Measurements from ENCODE around the gene ACSM3.

The ACSM3 gene

DNA sequence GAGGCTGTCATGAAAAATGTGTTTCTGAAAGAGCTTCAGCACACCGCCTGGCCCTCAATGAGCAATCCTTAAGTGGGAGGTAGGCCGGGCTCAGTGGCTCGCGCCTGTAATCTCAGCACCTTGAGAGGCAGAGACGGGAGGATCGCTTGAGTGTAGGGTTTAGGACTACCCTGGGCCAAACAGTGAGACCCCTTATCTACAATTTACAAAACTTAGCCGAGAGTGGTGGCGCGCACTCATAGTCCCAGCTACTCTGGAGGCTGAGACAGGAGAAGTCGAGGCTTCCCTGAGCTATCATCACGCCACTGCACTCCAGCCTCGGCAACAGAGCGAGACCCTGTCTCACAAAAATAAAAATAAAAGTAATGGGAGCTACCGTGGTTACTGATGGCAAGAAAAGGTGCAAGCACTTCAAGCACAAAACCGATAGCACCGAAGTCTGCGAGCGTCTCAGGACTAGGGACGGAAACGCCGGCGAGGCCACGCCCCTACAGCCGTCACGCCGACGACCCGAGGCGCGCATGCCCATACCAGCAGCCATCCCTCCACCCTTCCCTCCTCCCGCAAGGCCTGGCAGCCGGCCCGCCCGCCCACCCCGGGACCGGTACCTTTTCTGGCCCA lies 22.8 kb upstream of the ACSM3 start:
- Histone ChIP-seq H3K27me3 (ENCODE audit: control insufficient read depth in 1 of 2, insufficient read depth in 2 of 2, low read length in 2 of 2) (no peaks in the 10 kb centered on the region), H3K27ac (ENCODE audit: low read depth, low read length) (peak overlapping the region; percentile 96), H3K9ac (ENCODE audit: low read depth in 1 of 2, low read length in 2 of 2) (peak overlapping the region; percentile 77 to 100), H3K36me3 (ENCODE audit: control insufficient read depth in 1 of 2, insufficient read depth in 2 of 2, low read length in 2 of 2) (peaks cover 8 to 29% of the 10 kb centered on the region in 2 donors), H3K4me3 (ENCODE audit: low read depth in 1 of 2, low read length in 2 of 2) (peak overlapping the region; percentile 82 to 100), H3K9me3 (ENCODE audit: control insufficient read depth in 1 of 2, low read length in 2 of 2) (no peaks in the 10 kb centered on the region), H3K4me1 (ENCODE audit: control insufficient read depth in 1 of 2, insufficient read depth in 2 of 2, low read length in 2 of 2) (peaks cover 8 to 18% of the 10 kb centered on the region in 2 donors)

DNA sequence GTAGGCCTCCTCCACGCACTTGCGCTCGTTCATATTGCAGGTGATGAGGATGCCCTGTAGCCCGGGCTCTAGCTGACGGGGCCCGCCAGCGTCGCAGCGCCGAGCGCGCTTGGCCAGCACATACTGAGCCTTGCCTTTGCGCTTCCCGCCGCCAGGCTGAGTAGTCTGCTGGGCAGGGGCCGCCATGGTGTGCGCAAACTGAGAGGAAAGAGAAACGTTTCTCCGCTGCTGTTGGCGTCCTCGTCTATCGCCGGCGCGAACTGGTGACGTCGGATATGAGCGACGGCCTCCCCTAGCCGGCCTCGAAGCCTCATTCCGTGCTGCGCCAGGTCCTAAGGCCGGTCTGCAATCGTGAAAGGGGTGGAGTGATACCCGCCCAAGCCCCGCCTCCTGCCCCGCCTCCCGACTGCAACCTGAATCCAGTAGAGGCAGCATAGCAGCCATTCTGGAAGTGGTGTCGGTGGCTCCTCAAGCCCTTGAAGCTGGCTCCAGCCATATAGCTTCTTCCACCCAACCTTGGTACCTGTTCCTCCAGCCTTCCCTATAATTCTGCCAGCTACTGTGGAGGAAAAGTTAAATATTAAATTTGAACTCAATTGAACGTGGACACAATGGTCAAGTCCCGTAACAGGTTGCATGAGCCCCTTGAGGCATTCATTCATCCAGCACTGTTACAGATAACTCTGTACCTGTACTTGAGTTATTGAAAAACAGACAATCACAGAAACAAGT lies 22.1 kb upstream of the ACSM3 start, which contains the start of gene THUMPD1:
Gene THUMPD1 (minus strand): TSS at position 265 of the 732 bp plus-strand sequence. CDS start 79 bp downstream, at position 186.
- H3K4me1 ChIP-seq (ENCODE audit: control insufficient read depth in 1 of 2, insufficient read depth in 2 of 2, low read length in 2 of 2), result peaks cover 8 to 18% of the 10 kb centered on the region in 2 donors
- H3K9me3 ChIP-seq (ENCODE audit: control insufficient read depth in 1 of 2, low read length in 2 of 2), result no peaks in the 10 kb centered on the region
- peak within 1 kb of the TSS; percentile 77 to 100 for H3K9ac ChIP-seq (ENCODE audit: low read depth in 1 of 2, low read length in 2 of 2)
- peaks cover 5 to 22% of the 10 kb centered on the region in 2 donors for H3K36me3 ChIP-seq (ENCODE audit: control insufficient read depth in 1 of 2, insufficient read depth in 2 of 2, low read length in 2 of 2)
- H3K4me3 ChIP-seq (ENCODE audit: low read depth in 1 of 2, low read length in 2 of 2), result peak within 1 kb of the TSS; percentile 82 to 100
- H3K27me3 ChIP-seq (ENCODE audit: control insufficient read depth in 1 of 2, insufficient read depth in 2 of 2, low read length in 2 of 2), result no peaks in the 10 kb centered on the region
- peak within 1 kb of the TSS; percentile 96 for H3K27ac ChIP-seq (ENCODE audit: low read depth, low read length)

DNA sequence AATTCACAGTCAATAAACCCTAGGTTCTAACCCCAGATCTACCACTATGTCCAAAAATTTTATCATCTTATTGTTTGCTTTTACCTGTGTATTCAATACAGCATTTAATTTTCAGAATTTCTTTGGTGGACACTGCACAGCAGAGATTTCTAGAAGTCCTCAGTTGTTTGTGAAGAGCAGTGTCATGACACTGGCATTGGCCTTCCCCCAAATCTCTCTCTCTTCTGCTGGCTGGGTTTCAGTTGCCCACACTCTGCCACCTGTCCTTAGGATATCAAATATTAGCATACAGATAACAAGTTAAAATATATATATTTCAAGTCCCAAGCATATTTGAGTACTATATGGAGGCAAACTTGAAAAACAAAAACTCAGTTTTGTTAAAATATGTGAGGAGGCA lies 20.2 kb upstream of the ACSM3 start:
- Histone ChIP-seq H3K36me3 (ENCODE audit: control insufficient read depth in 1 of 2, insufficient read depth in 2 of 2, low read length in 2 of 2) (peaks cover 0 to 3% of the 10 kb centered on the region in 2 donors), H3K27ac (ENCODE audit: low read depth, low read length) (no peak overlapping the region), H3K4me1 (ENCODE audit: control insufficient read depth in 1 of 2, insufficient read depth in 2 of 2, low read length in 2 of 2) (peaks cover 8 to 18% of the 10 kb centered on the region in 2 donors), H3K4me3 (ENCODE audit: low read depth in 1 of 2, low read length in 2 of 2) (no peak overlapping the region), H3K27me3 (ENCODE audit: control insufficient read depth in 1 of 2, insufficient read depth in 2 of 2, low read length in 2 of 2) (no peaks in the 10 kb centered on the region), H3K9me3 (ENCODE audit: control insufficient read depth in 1 of 2, low read length in 2 of 2) (peaks cover 8 to 9% of the 10 kb centered on the region in 2 donors), H3K9ac (ENCODE audit: low read depth in 1 of 2, low read length in 2 of 2) (no peak overlapping the region)

DNA sequence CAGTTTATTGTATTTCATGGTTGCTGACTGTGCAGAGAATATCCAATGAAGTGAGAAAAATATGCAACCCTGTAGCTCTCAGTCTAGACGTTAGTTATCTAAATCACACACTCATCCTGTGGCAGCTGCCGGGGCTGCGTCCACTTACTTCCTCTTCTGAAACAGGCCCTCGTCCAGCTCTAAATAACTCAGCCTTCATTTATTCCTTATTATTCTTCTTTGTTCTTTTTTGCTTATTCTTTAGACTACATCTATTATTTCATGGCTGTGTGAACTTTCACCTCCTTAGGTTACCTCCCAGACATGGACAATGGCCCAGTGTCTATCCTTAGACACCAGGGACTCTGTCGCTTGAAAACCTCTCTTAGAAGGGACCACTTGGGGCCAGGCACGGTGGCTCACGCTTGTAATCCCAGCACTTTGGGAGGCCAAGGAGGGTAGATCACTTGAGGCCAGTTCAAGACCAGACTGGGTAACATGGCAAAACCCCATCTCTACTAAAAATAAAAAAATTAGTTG lies 18.8 kb upstream of the ACSM3 start:
- Histone ChIP-seq H3K27ac (ENCODE audit: low read depth, low read length) (no peak overlapping the region), H3K9ac (ENCODE audit: low read depth in 1 of 2, low read length in 2 of 2) (no peak overlapping the region), H3K27me3 (ENCODE audit: control insufficient read depth in 1 of 2, insufficient read depth in 2 of 2, low read length in 2 of 2) (no peaks in the 10 kb centered on the region), H3K36me3 (ENCODE audit: control insufficient read depth in 1 of 2, insufficient read depth in 2 of 2, low read length in 2 of 2) (no peaks in the 10 kb centered on the region), H3K4me3 (ENCODE audit: low read depth in 1 of 2, low read length in 2 of 2) (no peak overlapping the region), H3K4me1 (ENCODE audit: control insufficient read depth in 1 of 2, insufficient read depth in 2 of 2, low read length in 2 of 2) (peaks cover 5 to 12% of the 10 kb centered on the region in 2 donors), H3K9me3 (ENCODE audit: control insufficient read depth in 1 of 2, low read length in 2 of 2) (peaks cover 8 to 9% of the 10 kb centered on the region in 2 donors)

DNA sequence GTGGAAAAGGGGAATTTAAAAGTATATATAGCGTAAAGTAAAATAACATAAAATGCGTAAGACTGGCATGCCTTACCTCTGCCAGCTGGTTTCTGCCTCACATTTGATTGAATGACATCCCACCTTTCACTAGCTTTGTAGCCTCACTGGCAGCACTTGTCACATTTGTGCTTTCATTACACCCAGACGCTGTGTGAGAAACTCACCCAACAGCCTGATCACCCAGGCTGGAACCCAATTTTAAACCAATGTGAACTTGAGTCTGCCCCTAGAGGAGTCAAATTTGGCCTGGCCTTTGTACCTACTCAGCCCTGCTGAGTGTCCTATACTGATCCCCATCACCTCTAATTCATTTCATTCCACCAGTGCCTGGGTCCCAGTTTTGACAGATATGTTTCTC lies 17.4 kb upstream of the ACSM3 start:
- Histone ChIP-seq H3K4me1 (ENCODE audit: control insufficient read depth in 1 of 2, insufficient read depth in 2 of 2, low read length in 2 of 2) (peaks cover 0 to 3% of the 10 kb centered on the region in 2 donors), H3K36me3 (ENCODE audit: control insufficient read depth in 1 of 2, insufficient read depth in 2 of 2, low read length in 2 of 2) (no peaks in the 10 kb centered on the region), H3K27ac (ENCODE audit: low read depth, low read length) (no peak overlapping the region), H3K27me3 (ENCODE audit: control insufficient read depth in 1 of 2, insufficient read depth in 2 of 2, low read length in 2 of 2) (no peaks in the 10 kb centered on the region), H3K9ac (ENCODE audit: low read depth in 1 of 2, low read length in 2 of 2) (no peak overlapping the region), H3K9me3 (ENCODE audit: control insufficient read depth in 1 of 2, low read length in 2 of 2) (peaks cover 8 to 9% of the 10 kb centered on the region in 2 donors), H3K4me3 (ENCODE audit: low read depth in 1 of 2, low read length in 2 of 2) (no peak overlapping the region)

DNA sequence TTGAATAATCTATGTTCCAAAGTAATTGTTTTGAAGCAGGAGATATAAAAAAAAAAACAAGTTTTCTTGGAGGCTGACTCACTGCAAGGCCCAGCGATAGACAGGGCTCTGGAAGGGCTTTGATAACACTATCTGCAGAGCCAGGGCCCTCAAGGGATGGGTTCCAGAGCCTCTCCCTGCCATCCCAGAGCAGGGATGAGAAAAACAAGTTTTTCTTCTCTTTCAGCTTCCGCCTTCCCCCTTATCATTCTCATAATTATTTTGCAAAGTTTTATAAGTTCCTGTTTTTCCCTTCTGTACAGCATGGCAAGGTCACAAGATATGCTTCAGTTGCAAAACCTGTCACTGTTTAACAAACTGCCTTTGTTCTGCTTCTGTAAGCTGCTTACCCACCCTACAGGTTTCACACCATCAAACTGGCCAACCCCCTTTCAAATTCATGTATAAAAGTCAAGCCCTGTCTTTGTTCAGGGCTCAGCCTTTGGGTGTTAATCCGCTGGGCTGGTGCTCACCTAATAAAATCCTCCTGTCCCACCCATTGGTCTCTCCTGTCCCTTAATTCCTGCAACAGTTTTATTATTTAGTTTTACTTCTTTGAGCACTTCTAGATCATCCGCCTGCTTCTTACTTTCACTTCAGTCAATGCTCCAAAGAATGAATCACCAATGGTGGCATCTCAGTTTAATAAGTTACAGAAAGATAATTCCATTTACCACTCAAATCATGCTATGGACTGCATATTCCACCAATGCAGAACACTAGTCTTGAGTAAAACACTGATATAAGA lies 16.6 kb upstream of the ACSM3 start:
- no peak overlapping the region for H3K27ac ChIP-seq (ENCODE audit: low read depth, low read length)
- H3K9ac ChIP-seq (ENCODE audit: low read depth in 1 of 2, low read length in 2 of 2), result no peak overlapping the region
- H3K9me3 ChIP-seq (ENCODE audit: control insufficient read depth in 1 of 2, low read length in 2 of 2), result peaks cover 8 to 9% of the 10 kb centered on the region in 2 donors
- H3K4me1 ChIP-seq (ENCODE audit: control insufficient read depth in 1 of 2, insufficient read depth in 2 of 2, low read length in 2 of 2), result no peaks in the 10 kb centered on the region
- H3K27me3 ChIP-seq (ENCODE audit: control insufficient read depth in 1 of 2, insufficient read depth in 2 of 2, low read length in 2 of 2), result no peaks in the 10 kb centered on the region
- no peak overlapping the region for H3K4me3 ChIP-seq (ENCODE audit: low read depth in 1 of 2, low read length in 2 of 2)
- H3K36me3 ChIP-seq (ENCODE audit: control insufficient read depth in 1 of 2, insufficient read depth in 2 of 2, low read length in 2 of 2), result no peaks in the 10 kb centered on the region

DNA sequence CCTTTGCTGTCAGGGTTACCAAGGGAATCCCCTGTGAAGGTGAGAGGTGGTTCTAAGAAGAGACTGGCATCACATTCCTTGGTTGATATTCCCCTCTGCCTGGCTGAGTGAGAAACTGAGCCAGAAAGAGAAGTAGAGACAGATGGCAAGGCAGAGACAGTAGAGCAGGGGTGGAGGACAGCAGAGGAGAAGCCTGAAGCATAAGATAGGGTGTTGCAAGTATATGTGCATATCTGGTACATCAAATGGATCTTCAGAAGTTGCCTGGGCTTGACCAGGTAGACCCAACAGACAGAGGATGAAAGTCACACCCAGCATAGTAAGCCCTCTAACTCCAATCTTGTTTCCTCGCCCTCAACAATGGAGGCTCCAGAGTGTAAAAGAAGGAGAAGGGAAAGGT lies 14.3 kb upstream of the ACSM3 start:
- Histone ChIP-seq H3K27ac (ENCODE audit: low read depth, low read length) (no peak overlapping the region), H3K27me3 (ENCODE audit: control insufficient read depth in 1 of 2, insufficient read depth in 2 of 2, low read length in 2 of 2) (no peaks in the 10 kb centered on the region), H3K9me3 (ENCODE audit: control insufficient read depth in 1 of 2, low read length in 2 of 2) (peaks cover 8 to 9% of the 10 kb centered on the region in 2 donors), H3K9ac (ENCODE audit: low read depth in 1 of 2, low read length in 2 of 2) (no peak overlapping the region), H3K36me3 (ENCODE audit: control insufficient read depth in 1 of 2, insufficient read depth in 2 of 2, low read length in 2 of 2) (no peaks in the 10 kb centered on the region), H3K4me3 (ENCODE audit: low read depth in 1 of 2, low read length in 2 of 2) (no peak overlapping the region), H3K4me1 (ENCODE audit: control insufficient read depth in 1 of 2, insufficient read depth in 2 of 2, low read length in 2 of 2) (no peaks in the 10 kb centered on the region)

DNA sequence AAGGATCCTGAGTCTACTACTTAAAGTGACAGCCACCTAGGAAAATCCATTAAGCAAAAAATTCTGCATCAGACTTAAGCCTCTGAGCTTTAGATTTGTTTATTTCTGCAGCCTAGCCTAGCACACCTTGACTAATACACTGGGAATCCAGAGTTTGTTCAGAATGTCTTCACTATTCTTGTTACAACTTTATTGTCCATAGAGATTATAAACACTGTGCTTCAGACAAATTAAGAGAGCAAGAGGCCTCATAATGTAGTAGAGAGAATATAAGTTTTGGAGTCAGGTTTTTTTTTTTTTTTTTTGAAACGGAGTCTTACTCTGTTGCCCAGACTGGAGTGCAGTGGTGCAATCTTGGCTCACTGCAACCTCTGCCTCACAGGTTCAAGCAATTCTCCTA lies 13.3 kb upstream of the ACSM3 start:
- no peaks in the 10 kb centered on the region for H3K4me1 ChIP-seq (ENCODE audit: control insufficient read depth in 1 of 2, insufficient read depth in 2 of 2, low read length in 2 of 2)
- H3K36me3 ChIP-seq (ENCODE audit: control insufficient read depth in 1 of 2, insufficient read depth in 2 of 2, low read length in 2 of 2), result no peaks in the 10 kb centered on the region
- H3K27me3 ChIP-seq (ENCODE audit: control insufficient read depth in 1 of 2, insufficient read depth in 2 of 2, low read length in 2 of 2), result no peaks in the 10 kb centered on the region
- no peak overlapping the region for H3K4me3 ChIP-seq (ENCODE audit: low read depth in 1 of 2, low read length in 2 of 2)
- no peak overlapping the region for H3K27ac ChIP-seq (ENCODE audit: low read depth, low read length)
- H3K9me3 ChIP-seq (ENCODE audit: control insufficient read depth in 1 of 2, low read length in 2 of 2), result peaks cover 8 to 9% of the 10 kb centered on the region in 2 donors
- H3K9ac ChIP-seq (ENCODE audit: low read depth in 1 of 2, low read length in 2 of 2), result no peak overlapping the region

DNA sequence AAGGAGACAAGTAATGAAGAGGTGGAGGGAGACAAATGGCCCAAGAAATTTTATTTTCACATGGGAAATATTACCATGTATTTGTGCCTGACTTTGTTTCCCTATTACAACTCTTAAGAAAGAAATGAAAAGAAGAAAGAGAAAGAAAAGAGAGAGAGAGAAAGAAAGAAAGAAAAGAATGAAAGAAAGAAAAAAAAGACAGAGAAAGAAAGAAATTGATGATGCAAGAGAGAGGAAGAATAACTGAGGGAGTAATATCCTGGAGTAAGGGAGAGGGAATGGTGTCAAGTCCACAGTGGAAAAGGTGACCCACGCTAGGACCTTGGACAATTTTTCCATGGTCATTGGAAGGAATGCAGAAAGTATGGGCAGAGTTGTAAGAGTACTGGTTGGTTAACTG lies 10.1 kb upstream of the ACSM3 start:
- Histone ChIP-seq H3K9ac (ENCODE audit: low read depth in 1 of 2, low read length in 2 of 2) (no peak overlapping the region), H3K36me3 (ENCODE audit: control insufficient read depth in 1 of 2, insufficient read depth in 2 of 2, low read length in 2 of 2) (no peaks in the 10 kb centered on the region), H3K4me1 (ENCODE audit: control insufficient read depth in 1 of 2, insufficient read depth in 2 of 2, low read length in 2 of 2) (no peaks in the 10 kb centered on the region), H3K9me3 (ENCODE audit: control insufficient read depth in 1 of 2, low read length in 2 of 2) (no peaks in the 10 kb centered on the region), H3K4me3 (ENCODE audit: low read depth in 1 of 2, low read length in 2 of 2) (no peak overlapping the region), H3K27ac (ENCODE audit: low read depth, low read length) (no peak overlapping the region), H3K27me3 (ENCODE audit: control insufficient read depth in 1 of 2, insufficient read depth in 2 of 2, low read length in 2 of 2) (no peaks in the 10 kb centered on the region)

DNA sequence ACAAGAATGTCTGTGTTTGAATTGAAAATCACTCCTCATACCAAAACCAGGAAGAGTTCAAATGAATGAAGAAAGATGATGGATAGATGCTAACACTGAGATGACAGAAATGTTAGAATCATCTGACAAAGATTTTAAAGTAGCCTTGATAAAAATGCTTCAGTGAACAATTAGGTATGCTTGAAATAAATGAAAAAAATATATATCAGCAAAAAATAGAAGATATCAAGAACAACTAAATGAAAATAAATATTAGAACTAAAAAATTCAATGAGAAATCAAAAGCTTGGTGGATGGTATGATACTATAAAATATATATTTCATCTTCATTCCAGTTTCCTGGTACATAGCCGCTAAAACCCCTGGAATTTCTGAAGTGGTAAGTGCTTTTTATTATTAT lies 8.6 kb upstream of the ACSM3 start:
- Histone ChIP-seq H3K9ac (ENCODE audit: low read depth in 1 of 2, low read length in 2 of 2) (no peak overlapping the region), H3K9me3 (ENCODE audit: control insufficient read depth in 1 of 2, low read length in 2 of 2) (no peaks in the 10 kb centered on the region), H3K4me3 (ENCODE audit: low read depth in 1 of 2, low read length in 2 of 2) (no peak overlapping the region), H3K27me3 (ENCODE audit: control insufficient read depth in 1 of 2, insufficient read depth in 2 of 2, low read length in 2 of 2) (no peaks in the 10 kb centered on the region), H3K36me3 (ENCODE audit: control insufficient read depth in 1 of 2, insufficient read depth in 2 of 2, low read length in 2 of 2) (no peaks in the 10 kb centered on the region), H3K27ac (ENCODE audit: low read depth, low read length) (no peak overlapping the region), H3K4me1 (ENCODE audit: control insufficient read depth in 1 of 2, insufficient read depth in 2 of 2, low read length in 2 of 2) (no peaks in the 10 kb centered on the region)

Measured in duodenal mucosa (tissue), 2 donors.